ENCODE measurements around the gene CSF2. TPM values are rescaled to one million over a fixed set of nuclear protein-coding genes. Genes with fewer than 3 reads are reported as not detected.

CSF2 gene
- total RNA-seq, 4 donors from 2014 or later, result not detected

DNA sequence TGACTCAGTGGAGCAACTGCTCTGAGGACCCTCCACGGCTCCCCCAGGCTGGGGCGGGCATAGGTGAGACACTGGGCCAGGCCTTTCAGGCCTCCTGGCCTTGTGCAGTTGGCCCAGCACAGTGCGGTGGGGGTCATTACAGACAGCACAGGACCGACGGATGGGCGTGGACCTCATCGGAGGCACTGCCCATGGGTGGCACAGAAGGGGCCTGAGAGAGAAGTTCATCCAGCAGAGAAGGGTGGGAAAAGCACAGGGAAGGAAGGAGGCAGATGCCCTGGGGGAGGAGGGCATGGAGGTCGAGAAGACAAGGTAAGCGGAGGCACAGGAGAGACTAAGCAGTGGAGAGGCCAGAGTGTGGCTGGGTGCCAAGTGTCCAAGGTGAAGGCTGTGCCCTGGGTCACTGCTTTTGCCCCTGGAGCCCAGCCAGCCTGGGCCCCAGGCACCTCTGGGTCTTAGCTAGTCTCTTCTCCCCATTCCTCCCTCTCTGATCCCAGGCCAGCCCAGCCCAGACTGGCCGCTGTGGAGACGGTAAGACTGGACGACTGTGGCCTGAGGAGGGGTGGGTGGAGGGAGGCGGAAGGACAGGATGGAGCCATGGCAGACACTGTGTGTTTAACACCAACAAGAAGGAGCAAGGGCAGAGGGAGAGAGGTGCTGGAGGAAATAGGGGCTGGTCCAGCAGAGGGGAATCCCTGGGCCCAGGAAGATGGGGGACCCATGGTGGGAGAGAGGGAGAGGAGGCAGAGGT is 7.5 kb upstream of the CSF2 start:
- DNase-seq (no peak), ATAC-seq (no peak)
- H3K27ac ChIP-seq, result no peak overlapping the region
- in situ Hi-C loops (cut with MboI; ENCODE audit: low sequenced_read_pairs in 4 of 4), result loop anchor here in 1 of 4 donors (10.0 kb wide), 1 partner anchor 471 kb away; no protein-coding TSS in a partner anchor
- H3K27me3 ChIP-seq, result no peaks in the 10 kb centered on the region
- TF ChIP-seq CTCF (IDR thresholded peaks at IDR 0.05 in 4 of 5, conservative IDR thresholded peaks at IDR 0.05 in 1 of 5) (no peak), POLR2A (IDR thresholded peaks at IDR 0.05) (no peak)
- intact Hi-C loops (cut with DNase I; ENCODE audit: low total_unique reads), result no loop called here
- no peaks in the 10 kb centered on the region for H3K4me1 ChIP-seq
- no peaks in the 10 kb centered on the region for H3K9me3 ChIP-seq
- no peaks in the 10 kb centered on the region for H3K36me3 ChIP-seq
- no peak overlapping the region for H3K4me3 ChIP-seq

GRCh38 chr5:132066871-132067270 is 6.7 kb upstream of the CSF2 start:
- no peaks in the 10 kb centered on the region for H3K27me3 ChIP-seq
- DNase-seq (no peak), ATAC-seq (no peak)
- no peaks in the 10 kb centered on the region for H3K36me3 ChIP-seq
- in situ Hi-C loops (cut with MboI; ENCODE audit: low sequenced_read_pairs in 4 of 4) (loop anchor here in 1 of 4 donors (10.0 kb wide), 1 partner anchor 472 kb away; no protein-coding TSS in a partner anchor), intact Hi-C loops (cut with DNase I; ENCODE audit: low total_unique reads) (no loop called here)
- no peaks in the 10 kb centered on the region for H3K4me1 ChIP-seq
- TF ChIP-seq CTCF (IDR thresholded peaks at IDR 0.05 in 4 of 5, conservative IDR thresholded peaks at IDR 0.05 in 1 of 5) (no peak), POLR2A (IDR thresholded peaks at IDR 0.05) (no peak)
- no peaks in the 10 kb centered on the region for H3K9me3 ChIP-seq
- no peak overlapping the region for H3K4me3 ChIP-seq
- H3K27ac ChIP-seq, result no peak overlapping the region

DNA sequence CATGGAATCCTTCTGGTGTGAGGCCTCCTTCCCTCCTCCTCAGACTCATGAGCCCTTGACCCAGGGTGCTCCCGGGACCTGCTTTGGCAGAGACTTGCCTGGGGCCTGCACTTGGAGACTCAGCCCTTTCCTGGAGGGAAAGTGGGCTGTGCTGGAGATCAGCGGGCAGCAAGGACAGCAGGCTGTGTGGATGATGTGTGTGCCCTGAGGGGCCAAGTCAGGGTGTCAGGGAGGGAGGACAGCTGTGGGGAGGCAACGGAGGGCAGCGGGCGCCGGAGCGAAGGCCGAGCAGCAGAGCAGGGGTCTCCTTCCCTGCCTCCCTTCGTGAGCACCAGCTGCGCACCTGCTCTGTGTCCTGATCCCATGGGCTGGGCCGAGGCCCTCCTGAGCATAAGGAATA is 6.1 kb upstream of the CSF2 start:
- in situ Hi-C loops (cut with MboI; ENCODE audit: low sequenced_read_pairs in 4 of 4), result loop anchor here in 1 of 4 donors (10.0 kb wide), 1 partner anchor 473 kb away; no protein-coding TSS in a partner anchor
- DNase-seq, result no peak

DNA sequence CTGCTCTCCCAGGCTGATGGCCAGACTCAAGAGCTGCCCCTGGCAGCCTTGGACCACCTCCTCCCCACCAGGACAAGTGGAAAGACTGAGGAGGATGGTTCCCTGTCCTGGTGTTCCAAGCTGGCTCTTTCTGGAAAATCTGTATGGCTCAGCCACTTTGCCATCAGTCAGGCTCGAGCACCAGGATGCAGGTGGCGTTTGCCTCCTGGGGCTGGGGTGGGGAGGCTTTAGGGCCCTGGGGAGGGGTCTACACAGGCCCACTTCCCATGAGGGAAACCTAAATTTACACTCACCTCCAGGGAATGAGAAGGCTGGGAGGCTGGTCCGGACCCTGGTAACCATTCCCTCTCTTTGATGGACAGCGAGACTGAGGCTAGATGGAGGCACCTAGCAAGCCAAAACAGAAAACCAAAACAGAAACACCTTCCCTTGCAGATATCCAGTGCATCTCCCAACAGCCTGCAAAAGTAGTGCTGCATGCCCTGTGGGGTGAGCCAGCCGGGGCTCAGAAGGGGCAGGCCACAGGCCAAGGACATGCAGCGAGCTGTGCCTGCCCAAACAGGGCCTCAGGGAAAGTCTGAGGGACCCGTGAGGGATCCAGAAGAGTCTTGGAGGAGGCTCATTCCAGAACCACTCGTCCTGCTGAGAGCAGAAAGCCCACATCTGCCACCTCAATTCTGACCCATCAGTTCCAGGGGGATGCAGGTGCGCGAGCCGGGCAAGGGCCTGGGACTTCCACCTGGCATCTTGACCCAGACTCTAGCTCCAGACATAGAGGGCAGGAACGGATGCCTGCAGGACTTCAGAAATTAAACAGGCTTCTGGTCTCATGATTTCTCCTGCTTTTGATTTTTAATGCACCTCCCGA is 5.4 kb upstream of the CSF2 start:
- no peaks in the 10 kb centered on the region for H3K36me3 ChIP-seq
- no peaks in the 10 kb centered on the region for H3K4me1 ChIP-seq
- ATAC-seq (no peak), DNase-seq (no peak)
- H3K9me3 ChIP-seq, result no peaks in the 10 kb centered on the region
- intact Hi-C loops (cut with DNase I; ENCODE audit: low total_unique reads) (no loop called here), in situ Hi-C loops (cut with MboI; ENCODE audit: low sequenced_read_pairs in 4 of 4) (loop anchor here in 1 of 4 donors (10.0 kb wide), 1 partner anchor 473 kb away; no protein-coding TSS in a partner anchor)
- H3K27me3 ChIP-seq, result no peaks in the 10 kb centered on the region
- no peak for TF ChIP-seq POLR2A (IDR thresholded peaks at IDR 0.05)
- no peak for TF ChIP-seq CTCF (IDR thresholded peaks at IDR 0.05 in 4 of 5, conservative IDR thresholded peaks at IDR 0.05 in 1 of 5)
- no peak overlapping the region for H3K4me3 ChIP-seq
- H3K27ac ChIP-seq, result no peak overlapping the region

More for the DNA sequence above, 6.1 kb upstream of the CSF2 start:
- intact Hi-C loops (cut with DNase I; ENCODE audit: low total_unique reads), result no loop called here
- no peaks in the 10 kb centered on the region for H3K27me3 ChIP-seq
- no peak for ATAC-seq
- no peak overlapping the region for H3K27ac ChIP-seq
- no peaks in the 10 kb centered on the region for H3K4me1 ChIP-seq
- no peak overlapping the region for H3K4me3 ChIP-seq
- H3K9me3 ChIP-seq, result no peaks in the 10 kb centered on the region
- H3K36me3 ChIP-seq, result no peaks in the 10 kb centered on the region
- TF ChIP-seq CTCF (IDR thresholded peaks at IDR 0.05 in 4 of 5, conservative IDR thresholded peaks at IDR 0.05 in 1 of 5), result no peak
- no peak for TF ChIP-seq POLR2A (IDR thresholded peaks at IDR 0.05)
